ENCODE measurements around the gene REEP1.

DNA sequence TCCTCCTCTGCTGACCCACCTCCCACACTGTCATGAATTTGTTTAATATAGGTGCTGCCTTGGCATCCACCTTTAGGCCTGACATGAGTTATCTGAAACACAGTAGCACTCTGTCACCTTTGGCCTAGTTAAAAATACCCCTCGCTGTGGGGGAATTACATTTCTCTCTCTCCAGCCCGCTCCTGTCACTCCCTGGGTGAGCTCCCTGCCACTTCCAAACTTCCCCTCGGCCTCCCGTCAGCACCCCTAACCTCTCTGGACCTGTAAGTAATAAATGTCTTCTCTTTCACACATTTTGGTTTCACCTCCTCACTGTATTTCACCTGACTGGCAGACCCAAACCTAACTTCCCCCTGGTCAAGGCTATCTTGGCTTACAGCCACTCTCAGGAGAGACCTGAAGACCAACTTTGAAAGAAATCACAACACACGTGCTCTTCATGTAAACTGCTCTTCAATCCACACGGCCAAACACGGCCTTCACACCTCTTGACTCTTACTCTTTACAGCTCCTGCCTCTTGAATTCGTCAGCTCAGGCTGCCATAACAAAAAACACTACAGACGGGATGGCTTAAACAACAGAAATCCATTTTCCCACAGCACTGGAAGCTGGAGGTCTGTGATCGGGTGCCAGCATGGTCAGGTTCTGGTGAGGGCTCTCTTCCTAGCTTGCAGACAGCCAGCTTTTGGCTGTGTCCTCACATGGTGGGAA, 28.3 kb downstream of the REEP1 start:
- no peak for TF ChIP-seq GATA3 (IDR thresholded peaks at IDR 0.05; ENCODE audit: low read depth, low read length)
- no peak for TF ChIP-seq GATA2 (IDR thresholded peaks at IDR 0.05; ENCODE audit: low read depth, low read length)

Data from SH-SY5Y (cell line).